Measurements from ENCODE around the gene SYCP2. TPM values are rescaled to one million over a fixed set of nuclear protein-coding genes. Genes with fewer than 3 reads are reported as not detected.

Gene SYCP2
- total RNA-seq, 1 donor from 2014 or later = 0.60 TPM

DNA sequence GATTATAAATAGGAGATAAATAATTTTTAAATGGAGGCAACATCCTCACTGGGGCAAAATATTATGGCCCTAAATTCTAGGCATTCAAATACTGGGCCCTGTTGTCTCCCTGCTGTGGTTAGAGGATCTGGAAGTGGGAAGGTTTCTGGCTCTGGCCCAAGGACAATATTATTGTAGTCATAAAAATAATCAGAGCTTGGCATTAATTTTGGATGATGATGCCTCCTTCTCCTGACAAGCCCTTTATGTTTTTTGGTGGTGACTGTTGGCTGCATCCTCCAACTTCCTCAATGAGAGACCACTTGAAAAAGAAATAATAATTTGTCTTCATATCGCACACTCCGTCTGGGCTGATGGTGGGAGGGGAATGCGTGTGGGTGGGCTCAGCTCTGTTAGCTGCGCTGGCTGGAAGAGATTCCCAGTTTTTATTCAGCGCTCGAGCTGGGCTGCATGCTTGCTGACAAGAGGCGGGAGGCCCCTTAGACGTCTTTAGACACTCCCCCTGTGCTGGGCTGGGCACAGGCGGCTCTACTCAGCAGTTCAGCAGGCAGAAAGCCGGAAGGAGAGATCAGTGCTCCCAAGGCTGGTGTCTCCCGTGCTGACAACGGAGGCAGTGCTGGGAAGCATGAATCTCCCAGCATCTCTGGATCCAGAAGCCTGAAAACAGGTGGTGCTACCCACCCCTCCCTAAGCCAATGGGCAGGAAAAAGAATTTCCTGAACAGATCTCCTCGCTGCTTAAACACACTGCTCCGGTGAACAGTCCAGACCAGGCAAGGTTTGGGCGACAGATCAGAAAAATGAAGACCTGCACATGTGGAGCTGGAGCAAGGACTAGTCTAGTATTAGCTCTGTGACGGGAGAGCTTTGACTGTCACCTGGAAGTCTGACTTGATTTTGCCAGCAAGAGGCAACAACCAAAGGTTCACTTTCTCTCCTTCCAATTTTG is 97.7 kb downstream of the SYCP2 start:
- no peak for ATAC-seq

DNA sequence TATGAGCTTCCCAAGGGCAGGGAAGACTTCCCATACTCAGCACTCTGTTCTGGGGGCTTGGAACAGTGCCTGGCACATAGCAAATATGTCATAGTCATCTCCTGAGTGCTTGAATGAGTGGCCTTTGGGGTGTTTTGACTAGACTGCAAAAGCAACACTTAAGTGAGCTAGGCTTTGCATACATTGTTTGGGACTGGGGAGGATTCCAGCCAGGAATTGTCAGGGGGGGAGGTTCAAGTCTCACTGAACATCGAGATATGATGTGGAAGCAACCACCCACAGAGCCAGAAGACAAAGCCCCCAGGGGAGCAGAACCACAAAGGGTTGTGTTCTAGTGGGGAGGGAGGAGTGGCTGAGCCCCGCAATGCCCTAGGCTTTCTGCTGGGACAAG is 98.4 kb downstream of the SYCP2 start:
- ATAC-seq = no peak

DNA sequence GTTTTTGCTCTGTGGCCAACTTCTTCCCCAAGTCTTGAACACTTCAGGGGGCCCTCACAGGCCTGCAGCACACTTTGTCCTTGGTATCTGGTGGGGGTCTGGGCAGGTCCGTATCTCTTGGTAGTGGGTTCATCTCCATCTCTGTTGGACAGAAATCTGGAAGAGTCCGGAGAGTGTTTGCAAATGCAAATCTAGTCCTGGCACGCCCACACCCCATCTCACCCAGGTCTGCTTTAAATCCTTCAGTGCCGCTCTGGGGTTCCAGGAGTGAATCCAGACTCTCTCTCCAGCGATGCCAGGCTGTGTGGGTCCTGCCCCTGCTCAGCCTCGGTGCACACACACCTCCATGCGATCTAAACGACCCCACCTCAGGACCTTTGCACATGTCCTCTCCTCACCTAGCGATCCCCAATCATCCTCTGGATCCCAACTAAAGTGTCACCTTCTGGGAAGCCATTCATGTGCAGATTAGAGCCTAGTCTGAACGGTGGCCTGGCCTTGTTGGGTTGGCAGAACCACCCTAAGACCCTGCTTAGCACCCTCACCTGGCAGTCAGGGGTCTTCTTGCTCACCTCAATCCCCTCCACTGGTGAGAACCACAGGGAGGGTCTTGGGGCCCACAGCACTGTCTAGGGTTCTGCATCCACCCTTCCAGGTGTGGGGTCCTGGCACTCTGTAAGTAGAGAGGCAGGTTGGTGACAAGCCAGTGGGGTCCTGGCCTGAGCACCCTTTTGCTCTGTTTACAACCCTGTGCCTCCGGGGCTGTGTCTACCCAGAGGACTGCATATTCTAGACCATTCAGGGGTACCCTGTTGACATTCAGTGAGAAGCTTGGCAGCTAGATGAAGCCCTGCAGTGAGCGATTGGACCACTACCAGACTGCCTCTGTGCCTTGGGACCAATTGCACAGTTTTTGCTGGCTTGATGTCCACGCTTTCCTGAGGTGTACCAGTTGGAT is 100.8 kb downstream of the SYCP2 start:
- no peak for ATAC-seq

DNA sequence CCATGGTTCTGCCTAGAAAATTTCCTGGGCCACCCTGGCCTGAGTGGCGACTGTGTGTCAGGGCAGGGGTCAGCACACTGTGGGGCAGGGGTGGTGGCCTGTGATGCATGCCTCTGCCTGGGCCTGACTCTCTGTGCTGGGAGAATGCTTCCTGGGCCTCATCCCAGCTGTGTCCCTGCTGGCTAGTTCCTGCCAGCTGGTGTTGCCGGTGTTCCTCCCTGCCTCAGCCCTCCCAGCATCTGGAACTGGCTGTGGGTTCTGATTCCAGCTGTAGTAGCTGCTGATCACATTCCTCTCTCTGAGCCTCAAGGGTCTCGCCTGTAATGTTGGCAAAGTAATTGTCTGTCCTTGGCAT is 101.5 kb downstream of the SYCP2 start:
- ATAC-seq = no peak

DNA sequence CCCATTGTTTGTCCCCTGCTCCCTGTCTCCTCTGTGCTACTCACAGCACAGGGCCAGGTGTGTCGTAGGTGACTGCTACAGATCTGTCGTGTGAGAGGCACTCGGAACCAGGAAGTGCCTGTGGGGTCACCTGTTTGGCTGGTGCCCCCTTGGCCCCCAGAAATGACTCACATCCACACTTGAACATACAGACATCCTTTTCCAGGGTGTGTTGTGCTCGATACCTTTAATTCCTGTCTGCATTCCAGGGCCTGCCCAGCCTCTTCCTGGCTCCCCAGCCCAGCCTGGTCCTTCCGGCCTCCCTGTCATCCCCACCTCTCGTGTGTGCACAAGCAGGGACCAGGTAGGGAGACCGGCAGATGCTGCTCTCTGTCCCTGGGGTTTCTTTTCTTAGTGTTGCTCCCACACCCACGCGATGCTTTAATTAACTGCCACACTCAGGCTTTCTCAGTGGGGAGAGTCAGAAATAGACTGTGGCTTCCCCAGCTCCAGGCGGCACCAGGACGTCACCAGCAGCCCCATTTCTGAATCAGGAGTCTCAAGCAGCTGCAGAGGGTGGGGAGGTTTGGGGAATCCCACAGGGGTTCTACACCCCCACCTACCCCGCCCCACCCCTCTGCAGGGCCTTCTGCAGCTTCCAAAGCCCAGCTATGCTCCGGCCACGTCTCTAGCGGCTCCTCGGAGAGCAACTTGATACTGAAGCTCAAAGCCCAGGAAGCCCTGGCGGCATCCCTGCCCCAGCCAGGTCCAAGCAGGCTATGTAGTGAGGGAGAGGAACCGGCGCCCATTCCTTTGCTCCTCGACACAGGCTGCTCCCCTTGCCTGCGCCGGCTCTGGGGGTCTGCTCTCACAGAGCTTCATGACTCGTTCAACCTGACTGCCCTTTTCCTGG is 102.2 kb downstream of the SYCP2 start:
- no peak for ATAC-seq

DNA sequence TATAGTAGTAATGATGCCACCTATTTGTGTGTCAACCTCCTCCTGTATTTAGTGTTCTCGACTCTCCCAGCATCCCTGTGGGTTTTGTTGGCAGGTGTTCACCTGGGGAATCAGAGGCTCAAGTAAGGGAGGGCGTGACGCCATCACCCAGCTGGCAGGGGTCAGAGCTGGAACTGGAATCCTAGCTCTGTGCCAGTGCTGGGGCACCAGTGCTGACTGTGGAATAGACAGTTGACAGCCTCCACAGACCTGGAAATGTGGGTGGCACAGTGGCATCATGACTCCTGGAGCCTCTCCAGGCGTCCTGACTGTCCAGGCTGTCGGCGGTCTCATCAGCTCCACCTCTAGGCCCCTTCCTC is 102.8 kb downstream of the SYCP2 start:
- no peak for ATAC-seq

DNA sequence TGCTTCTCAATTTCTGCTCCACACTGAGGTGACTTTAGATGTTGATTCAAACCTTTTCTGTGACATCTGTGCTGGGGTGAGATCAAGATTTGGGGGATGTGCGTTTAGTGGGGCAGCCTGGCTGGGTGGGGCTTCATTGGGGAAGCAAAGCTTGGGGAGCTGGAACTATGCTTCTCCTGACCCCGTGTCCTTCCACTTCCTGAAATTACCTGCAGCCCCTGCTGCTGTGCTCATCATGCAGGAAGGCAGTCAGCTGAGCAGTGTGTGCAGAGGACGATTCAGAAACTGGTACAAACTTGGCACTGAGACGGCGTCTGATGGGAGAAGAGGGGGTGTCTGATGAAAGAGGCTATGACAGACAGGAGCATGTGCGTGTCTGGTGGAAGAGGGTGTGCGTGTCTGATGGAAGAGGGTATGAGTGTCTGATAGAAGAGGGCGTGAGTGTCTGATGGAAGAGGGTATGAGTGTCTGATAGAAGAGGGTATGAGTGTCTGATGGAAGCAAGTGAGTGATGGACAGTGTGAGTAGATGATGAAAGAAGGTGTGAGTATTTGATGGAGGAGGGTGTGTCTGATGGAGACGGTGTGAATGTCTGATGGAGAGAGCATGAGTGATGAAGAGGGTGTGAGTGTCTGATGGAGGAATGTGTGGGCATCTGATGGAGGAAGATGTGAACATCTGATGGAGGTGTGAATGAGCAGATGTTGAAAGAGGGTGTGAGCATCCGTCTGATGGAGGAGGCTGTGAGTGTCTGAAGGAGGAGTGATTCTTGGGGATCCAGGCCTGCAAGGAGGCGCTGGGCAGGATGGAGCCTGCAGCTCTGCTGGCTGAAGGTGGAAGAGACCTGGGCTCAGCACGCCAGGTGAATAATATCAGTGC is 103.4 kb downstream of the SYCP2 start:
- no peak for ATAC-seq

DNA sequence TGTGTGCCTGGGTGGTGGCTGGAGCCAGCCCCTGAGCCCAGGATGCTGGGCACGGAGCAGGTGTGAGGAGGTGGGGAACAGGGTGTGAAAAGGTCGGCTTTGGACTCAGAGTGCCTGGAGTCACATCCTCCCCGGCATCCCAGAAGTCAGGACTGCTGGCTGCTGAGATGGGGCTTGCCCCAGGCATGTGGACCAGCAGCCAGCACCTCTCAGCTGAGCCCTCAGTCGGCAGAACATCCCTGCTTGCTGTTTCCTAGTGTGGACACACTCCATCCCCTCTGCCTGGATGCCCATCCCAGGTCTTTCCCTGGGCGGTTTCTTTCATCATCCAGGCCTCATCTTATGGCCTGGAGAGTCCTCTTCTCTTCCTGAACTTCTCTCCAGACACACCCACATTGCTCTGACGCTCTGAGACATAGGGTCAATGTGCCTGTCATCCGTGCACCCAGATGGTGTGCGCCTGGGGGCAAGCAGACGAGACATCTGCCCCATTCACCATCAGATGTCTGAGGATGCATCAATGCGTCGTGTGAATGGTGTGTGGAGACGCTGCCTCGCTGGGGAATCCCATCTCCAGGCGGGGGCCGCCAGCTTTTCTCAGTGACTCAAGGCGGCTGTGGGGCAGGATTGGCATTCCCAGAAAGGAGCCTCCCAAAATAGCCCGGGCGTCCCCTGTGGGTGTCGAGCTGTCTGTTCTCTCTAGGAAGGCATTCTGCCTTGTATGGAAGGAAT is 104.2 kb downstream of the SYCP2 start:
- ATAC-seq = no peak

DNA sequence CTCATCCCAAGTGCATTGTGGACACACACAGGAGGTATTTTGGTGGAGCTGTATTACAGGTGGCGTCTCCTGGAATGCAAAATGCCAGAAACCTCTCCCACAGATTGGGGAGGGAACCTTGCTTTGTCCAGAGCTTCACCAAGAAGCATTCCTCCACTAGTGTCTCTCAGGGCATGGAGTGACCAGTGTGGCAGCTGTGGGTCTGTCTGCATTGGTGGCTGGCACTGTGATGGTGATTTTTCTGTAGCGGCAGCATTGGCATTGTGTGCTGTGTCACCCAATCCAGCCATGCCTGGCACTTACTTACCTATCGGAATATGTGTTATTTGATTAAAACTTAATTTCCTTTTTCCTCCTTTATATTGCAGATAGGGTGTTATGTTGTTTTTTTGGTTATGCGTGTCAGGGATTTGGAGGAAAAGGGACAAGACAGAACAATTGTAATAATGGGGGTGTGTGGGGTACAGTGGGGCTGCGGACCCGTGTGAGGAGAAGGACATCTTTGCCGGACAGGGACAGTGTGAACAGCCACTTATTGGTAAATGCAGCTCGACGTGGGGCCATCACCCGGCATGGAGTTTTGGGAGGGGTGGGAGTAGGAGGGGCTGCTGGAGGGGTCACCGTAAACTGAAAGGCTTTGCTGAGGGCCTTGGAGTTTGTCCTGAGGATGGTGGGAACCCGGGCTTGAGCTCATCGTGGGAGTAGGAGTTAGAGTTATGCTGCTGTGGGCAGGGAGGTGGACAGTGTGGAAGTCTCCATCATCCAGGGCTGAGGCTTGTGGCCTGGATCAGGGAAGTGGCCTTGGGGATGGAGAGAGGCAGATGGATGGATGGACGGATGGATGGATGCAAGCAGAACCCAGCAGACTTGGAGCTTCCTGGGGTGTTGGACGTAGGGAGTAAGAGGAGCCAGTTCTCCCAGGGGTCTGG is 105.0 kb downstream of the SYCP2 start:
- no peak for ATAC-seq

DNA sequence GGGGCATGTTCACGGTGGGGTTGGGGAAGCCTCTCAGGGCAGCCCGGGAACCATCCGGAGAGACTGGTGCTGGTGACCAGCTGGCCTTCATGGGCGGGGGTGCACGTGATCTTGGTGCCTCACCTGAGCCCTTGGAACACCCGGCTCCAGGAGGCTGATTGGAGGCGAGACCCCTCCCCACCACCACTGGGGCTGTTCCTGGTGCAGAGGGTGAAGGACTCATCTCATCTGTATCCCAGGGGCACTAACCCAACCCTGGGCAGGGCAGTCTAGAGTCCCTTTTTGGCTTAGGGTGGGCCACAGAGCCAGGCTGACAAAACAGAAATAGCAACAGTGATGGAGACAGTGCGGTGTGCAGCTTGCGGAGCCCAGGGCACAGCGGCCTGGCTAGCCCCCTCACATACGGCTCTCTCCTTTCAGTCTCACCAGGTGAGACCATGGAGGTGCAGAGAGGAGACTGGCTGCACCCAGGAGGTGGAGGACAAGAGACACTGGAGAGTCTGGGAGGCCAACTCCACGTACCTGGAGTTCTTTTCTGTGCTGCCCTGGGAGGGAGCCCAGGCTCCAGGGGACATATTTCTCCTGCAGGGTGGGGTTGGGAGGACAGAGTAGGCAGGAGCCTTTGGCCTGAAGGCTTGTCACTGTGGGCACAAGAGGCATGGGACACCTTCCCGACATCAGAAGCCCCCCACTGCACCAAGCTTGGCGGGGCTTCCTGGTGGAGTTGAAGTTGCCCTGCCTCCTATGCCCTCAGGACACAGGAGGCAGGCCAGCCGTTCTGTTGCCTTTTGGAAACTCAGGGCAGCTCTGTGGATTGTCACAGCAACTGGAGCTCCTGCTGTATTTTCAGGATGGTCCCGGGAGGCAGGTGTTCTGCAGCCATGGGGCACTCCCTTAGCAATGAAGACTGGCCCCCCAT is 106.0 kb downstream of the SYCP2 start:
- no peak for ATAC-seq

DNA sequence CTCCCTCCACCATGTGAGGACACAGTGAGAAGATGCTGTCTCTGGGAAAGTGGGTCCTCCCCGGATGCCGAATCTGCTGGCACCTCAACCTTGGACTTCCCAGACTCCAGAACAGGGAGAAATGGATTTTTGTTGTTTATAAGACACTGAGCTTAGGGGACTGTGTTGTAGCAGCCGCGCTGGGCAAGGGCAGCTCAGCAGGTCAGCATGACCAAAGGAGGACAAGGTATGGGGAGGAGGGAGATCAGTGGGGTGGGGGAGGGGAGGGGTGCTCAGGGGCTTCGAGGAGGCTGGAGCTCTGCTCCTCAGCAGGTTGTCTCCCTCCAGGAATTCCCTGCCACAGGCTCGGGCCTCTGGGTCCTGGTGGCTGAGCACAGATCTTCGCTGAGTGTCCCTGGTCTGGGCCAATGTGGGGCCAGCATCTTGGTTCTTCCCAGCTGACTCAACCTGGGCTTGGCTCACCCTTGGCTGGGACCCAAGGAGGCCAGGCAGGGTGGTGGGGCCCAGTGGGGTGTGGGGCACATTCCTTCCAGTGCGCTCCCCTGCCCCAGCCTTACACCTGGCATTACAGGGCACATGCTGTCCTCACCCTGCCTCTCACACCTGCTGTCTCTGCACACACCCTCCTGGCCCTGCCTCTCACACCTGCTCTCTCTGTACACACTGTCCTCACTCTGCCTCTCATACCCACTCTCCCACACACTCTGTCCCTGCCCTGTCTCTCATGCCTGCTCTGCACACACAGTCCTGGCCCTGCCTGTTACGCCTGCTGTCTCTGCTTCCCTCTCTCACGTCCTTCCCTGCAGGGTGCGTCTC is 107.3 kb downstream of the SYCP2 start:
- ATAC-seq = peak; percentile 72

DNA sequence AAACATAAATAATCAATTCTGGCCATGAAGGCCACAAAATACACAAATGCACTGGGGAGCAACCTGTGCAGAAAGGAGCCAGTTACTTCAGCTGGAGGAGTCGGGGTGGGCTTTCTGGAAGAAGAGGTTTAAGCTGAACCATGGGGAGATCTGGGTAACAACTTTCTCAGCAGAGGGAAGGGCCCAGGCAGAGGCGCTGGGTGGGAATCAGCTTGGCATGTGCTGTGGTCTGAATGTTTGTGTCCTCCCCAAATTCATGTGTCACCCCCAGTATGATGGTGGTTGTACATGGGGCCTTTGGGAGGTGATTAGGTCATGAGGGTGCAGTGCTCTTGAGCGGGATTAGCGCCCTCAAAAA is 107.9 kb downstream of the SYCP2 start:
- no peak for ATAC-seq

DNA sequence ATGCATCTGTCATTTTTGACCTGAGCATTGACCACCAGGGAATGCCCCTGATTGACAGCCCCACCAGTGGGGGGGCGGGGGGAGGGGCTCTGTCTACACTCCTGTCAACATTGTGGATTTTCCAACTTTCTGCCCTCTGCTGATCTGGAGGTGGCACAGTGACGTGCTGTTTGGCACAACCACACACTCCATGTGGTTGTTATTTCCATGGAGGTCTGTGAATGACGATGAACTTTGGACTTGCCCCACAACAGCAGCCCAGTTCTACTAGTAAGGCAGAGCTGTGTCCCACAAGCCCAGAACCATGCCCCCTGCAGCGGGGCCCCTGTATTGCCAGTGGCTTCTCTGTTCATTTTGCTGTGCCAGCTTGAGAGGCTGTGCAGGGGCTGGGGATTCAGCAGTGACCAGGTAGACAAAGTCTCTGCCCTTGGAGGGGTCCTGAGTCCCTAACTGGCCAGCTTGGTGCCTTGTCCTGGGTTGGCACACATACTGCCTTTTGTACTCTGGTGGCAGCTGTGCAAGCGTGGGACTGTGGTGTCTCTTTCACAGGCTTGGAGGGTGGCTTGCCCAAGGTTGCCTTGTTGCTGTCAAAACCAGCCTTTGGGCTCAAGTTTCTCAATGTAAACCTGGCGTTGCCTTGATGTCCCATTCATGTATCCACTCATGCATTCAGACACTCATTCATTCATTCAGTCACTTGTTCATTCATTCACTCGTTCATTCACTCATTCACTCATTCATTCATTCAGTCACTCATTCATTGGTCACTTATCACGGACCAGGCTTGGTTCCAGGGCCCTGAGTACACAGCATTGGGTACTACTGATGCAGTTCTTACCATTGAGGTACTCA is 108.5 kb downstream of the SYCP2 start:
- no peak for ATAC-seq

DNA sequence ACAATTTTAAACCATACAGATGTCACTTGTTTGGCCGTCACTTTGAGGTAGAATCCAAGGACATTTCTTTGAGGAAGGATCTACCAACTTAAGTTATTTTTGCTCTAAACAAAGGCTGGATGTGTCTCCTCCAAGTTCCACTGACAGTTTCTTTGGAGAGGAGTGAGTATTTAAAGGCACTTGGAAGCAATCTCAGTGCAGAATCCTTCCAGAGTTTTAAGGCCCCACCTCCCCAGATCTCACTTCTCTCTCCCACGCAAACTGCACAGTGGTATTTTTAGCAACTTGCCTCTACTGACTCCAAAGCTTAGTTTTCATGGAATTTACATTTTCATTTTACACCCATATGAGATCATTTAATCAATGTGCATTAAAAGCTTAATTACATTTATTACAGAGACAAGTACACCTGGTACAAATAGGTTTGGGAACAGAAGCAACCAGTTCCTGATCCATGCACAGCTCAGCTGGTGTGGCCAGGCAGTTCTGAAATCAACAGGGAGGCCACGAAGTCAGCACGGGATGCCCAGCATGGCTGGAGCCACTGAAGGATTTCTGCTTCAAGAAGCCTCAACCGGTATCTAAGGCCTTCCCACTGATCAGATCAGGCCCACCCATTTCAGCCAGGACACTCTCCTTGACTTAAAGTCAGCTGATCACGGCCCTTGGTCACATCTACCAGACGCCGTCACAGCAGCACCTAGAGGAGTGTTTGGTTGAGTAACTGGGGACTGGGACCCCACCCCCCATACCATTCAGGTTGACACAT is 109.8 kb downstream of the SYCP2 start:
- ATAC-seq = no peak

DNA sequence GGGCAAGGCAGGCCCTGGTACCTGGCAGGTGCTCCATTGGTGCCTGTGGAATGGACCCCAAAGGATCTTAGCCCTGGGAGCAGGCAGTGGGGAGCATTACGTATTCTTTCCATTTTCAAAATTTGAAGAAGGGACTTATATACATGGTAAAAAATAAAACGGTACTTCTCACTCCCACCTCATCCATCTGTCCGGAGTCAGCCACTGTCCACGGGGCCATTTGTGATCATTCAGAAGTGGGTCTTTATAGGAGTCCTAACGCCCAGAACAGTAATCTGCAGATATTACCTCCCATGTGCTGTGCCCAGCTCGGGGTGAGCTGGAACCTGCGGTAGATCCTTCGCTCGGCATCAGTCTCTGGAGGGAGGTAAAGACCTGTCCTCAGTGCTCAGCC is 110.4 kb downstream of the SYCP2 start:
- ATAC-seq = no peak

Data from esophagus mucosa (tissue), 1 donor.